ENCODE measurements around the gene SYS1. TPM values are rescaled to one million over a fixed set of nuclear protein-coding genes. Genes with fewer than 3 reads are reported as not detected.

The SYS1 gene
- polyA plus RNA-seq, 1 of the 3 experiments (the other 2 are of a cell fraction) = 26.5 TPM

DNA sequence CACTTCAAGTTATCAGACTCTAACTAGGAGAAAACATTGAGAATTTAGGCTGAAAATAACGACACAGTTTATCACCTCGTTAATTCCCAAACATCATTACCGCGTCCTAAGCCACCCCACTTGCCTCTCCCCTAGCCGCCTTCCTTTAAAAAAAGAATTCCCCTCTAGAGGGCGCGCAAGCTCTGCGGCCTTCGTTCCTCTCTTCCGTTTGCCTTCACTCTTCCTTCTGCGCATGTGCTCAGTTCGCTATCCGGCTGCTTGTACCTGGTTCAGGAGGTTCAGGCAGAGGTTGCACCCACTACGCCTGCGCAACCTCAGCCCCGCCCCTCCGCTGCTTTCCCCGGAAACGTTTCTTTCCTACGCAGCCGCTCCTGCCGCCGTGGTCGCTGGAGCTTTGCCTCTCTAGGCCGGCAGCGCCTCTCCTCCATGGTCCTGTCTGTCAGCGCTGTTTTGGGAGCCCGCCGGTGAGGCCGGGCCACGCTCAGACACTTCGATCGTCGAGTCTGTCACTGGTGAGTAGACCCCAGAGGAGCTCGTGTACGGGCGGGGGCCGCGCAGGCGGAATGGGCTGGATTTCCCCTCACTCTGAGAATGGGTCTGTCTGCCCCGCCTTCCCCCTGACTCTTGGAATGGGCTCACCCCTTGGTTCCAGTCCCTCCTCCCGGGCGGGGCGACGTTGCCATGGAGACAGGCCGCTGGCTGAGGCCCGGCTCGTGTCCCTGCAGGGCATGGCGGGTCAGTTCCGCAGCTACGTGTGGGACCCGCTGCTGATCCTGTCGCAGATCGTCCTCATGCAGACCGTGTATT is at the start of gene SYS1 (continued):
- TF ChIP-seq, protein P1, sequence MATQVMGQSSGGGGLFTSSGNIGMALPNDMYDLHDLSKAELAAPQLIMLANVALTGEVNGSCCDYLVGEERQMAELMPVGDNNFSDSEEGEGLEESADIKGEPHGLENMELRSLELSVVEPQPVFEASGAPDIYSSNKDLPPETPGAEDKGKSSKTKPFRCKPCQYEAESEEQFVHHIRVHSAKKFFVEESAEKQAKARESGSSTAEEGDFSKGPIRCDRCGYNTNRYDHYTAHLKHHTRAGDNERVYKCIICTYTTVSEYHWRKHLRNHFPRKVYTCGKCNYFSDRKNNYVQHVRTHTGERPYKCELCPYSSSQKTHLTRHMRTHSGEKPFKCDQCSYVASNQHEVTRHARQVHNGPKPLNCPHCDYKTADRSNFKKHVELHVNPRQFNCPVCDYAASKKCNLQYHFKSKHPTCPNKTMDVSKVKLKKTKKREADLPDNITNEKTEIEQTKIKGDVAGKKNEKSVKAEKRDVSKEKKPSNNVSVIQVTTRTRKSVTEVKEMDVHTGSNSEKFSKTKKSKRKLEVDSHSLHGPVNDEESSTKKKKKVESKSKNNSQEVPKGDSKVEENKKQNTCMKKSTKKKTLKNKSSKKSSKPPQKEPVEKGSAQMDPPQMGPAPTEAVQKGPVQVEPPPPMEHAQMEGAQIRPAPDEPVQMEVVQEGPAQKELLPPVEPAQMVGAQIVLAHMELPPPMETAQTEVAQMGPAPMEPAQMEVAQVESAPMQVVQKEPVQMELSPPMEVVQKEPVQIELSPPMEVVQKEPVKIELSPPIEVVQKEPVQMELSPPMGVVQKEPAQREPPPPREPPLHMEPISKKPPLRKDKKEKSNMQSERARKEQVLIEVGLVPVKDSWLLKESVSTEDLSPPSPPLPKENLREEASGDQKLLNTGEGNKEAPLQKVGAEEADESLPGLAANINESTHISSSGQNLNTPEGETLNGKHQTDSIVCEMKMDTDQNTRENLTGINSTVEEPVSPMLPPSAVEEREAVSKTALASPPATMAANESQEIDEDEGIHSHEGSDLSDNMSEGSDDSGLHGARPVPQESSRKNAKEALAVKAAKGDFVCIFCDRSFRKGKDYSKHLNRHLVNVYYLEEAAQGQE (IDR thresholded peaks at IDR 0.05; ENCODE audit: low read depth, low read length) = no peak
- TF ChIP-seq FOXM1 (IDR thresholded peaks at IDR 0.05; ENCODE audit: low read depth) (no peak), NRF1 (IDR thresholded peaks at IDR 0.05; ENCODE audit: low read depth, low read length) (peak; percentile 97), TCF12 (IDR thresholded peaks at IDR 0.05) (peak; percentile 16; the same call in 1 of the 2 replicates), CHD2 (IDR thresholded peaks at IDR 0.05; ENCODE audit: low read length, partially characterized antibody) (peak; percentile 59)
- TF ChIP-seq, protein P2, sequence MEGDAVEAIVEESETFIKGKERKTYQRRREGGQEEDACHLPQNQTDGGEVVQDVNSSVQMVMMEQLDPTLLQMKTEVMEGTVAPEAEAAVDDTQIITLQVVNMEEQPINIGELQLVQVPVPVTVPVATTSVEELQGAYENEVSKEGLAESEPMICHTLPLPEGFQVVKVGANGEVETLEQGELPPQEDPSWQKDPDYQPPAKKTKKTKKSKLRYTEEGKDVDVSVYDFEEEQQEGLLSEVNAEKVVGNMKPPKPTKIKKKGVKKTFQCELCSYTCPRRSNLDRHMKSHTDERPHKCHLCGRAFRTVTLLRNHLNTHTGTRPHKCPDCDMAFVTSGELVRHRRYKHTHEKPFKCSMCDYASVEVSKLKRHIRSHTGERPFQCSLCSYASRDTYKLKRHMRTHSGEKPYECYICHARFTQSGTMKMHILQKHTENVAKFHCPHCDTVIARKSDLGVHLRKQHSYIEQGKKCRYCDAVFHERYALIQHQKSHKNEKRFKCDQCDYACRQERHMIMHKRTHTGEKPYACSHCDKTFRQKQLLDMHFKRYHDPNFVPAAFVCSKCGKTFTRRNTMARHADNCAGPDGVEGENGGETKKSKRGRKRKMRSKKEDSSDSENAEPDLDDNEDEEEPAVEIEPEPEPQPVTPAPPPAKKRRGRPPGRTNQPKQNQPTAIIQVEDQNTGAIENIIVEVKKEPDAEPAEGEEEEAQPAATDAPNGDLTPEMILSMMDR (IDR thresholded peaks at IDR 0.05) = peak; percentile 88

DNA sequence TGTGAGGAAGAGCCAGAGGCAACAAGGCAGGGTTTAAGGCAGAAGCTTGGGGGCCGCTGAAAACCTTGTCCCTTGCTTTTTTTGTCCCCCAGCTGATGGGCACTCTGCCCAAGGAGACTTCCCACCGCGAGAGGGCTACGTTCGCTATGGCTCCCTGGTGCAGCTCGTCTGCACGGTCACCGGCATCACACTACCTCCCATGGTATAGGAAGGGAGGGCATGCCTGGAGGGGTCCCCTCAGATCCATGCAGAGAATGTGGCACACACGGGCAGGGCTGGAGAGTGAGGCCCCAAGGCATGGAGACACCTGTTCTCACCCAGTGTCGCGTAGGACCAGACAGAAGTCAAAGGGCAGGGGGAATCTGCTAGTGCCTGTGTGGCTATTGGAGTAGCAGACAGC is 49.0 kb upstream of the SYS1 start:
- no peaks in the 10 kb centered on the region for H3K9me3 ChIP-seq
- H3K9ac ChIP-seq = no peak overlapping the region
- no peaks in the 10 kb centered on the region for H3K9me2 ChIP-seq
- whole genome bisulfite sequencing (ENCODE audit: low lambda C conversion rate) = 47% methylated on average over 8 of the region's 11 CpGs
- ChIA-PET CTCF (interaction anchor here (1.2 to 4.3 kb wide), 6 partner anchors 12 to 457 kb away, joined by 3 to 14 read pairs (median 10); no protein-coding TSS in a partner anchor), POLR2A (no interaction called here)
- H3K4me2 ChIP-seq = no peak overlapping the region
- H3K4me1 ChIP-seq (ENCODE audit: control insufficient read depth in 1 of 2, insufficient read depth in 2 of 2, low read depth in 1 of 2, low read length in 1 of 2) = no peaks in the 10 kb centered on the region
- H3K36me3 ChIP-seq (replicated peaks in 1 of 2; ENCODE audit: control insufficient read depth in 1 of 2, insufficient read depth in 2 of 2, low read length in 1 of 2) = no peaks in the 10 kb centered on the region
- no peak overlapping the region for H3K27ac ChIP-seq (ENCODE audit: low read depth in 2 of 2, low read length in 1 of 2)
- DNase-seq = no peak
- no peaks in the 10 kb centered on the region for H3K79me2 ChIP-seq (ENCODE audit: insufficient read depth)
- peaks cover 12% of the 10 kb centered on the region; the same call in 1 of the 2 replicates for H3K27me3 ChIP-seq (ENCODE audit: insufficient read depth)
- H3K4me3 ChIP-seq (ENCODE audit: low read depth in 2 of 2, low read length in 1 of 2) = no peak overlapping the region
- H3F3A ChIP-seq (replicated peaks; ENCODE audit: insufficient read depth) = no peaks in the 10 kb centered on the region
- H4K20me1 ChIP-seq (ENCODE audit: insufficient read depth) = no peaks in the 10 kb centered on the region
- H2AFZ ChIP-seq (ENCODE audit: low read depth) = no peak overlapping the region
- TF ChIP-seq FOXJ3 (CRISPR knock-in tag; IDR thresholded peaks at IDR 0.05) (no peak), CHD2 (IDR thresholded peaks at IDR 0.05; ENCODE audit: low read length, partially characterized antibody) (no peak), RAD21 (IDR thresholded peaks at IDR 0.05; ENCODE audit: low read length) (no peak), JUND (IDR thresholded peaks at IDR 0.05) (no peak), TEAD4 (IDR thresholded peaks at IDR 0.05; ENCODE audit: borderline replicate concordance, insufficient read depth) (no peak), RFX5 (IDR thresholded peaks at IDR 0.05; ENCODE audit: low read length) (no peak), NRF1 (IDR thresholded peaks at IDR 0.05; ENCODE audit: low read depth, low read length) (no peak), FOSL2 (IDR thresholded peaks at IDR 0.05; ENCODE audit: borderline replicate concordance, low read depth) (no peak), RXRA (IDR thresholded peaks at IDR 0.05; ENCODE audit: borderline replicate concordance, low read depth) (no peak), MEF2A (IDR thresholded peaks at IDR 0.05; ENCODE audit: borderline replicate concordance, low read depth) (no peak)
- TF ChIP-seq, protein P1 (IDR thresholded peaks at IDR 0.05; ENCODE audit: low read depth, low read length) = no peak
- TF ChIP-seq, protein P3, sequence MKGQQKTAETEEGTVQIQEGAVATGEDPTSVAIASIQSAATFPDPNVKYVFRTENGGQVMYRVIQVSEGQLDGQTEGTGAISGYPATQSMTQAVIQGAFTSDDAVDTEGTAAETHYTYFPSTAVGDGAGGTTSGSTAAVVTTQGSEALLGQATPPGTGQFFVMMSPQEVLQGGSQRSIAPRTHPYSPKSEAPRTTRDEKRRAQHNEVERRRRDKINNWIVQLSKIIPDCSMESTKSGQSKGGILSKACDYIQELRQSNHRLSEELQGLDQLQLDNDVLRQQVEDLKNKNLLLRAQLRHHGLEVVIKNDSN (IDR thresholded peaks at IDR 0.05; ENCODE audit: borderline replicate concordance, low read depth) = no peak
- TF ChIP-seq, protein P2 (IDR thresholded peaks at IDR 0.05) = no peak
